HL-60/S4 treated with phorbol 12-myristate 13-acetate at 8.2 ng/mL for 4 days and 3 days (cell line): Measurements from ENCODE around the gene SAMHD1.
"Not testable (repeated sequence)": the region's sequence is repeated elsewhere in the genome, so short reads cannot be mapped to it uniquely, and the experiment has no call there.

Source experiments
- in situ Hi-C: fragments of 300-500 bp; cut with MboI; formaldehyde crosslinking; loops from 2 replicates; pipeline ENCODE4 v1.15.0; 2022; ENCODE audit warnings: low sequenced_read_pairs

SAMHD1 gene

GRCh38 chr20:36917943-36918342, 33.6 kb downstream of the SAMHD1 start:
- in situ Hi-C loops = no loop called here

- in situ Hi-C loops = no loop called here
Measured at GRCh38 chr20:36917240-36917639, 34.3 kb downstream of the SAMHD1 start.

DNA sequence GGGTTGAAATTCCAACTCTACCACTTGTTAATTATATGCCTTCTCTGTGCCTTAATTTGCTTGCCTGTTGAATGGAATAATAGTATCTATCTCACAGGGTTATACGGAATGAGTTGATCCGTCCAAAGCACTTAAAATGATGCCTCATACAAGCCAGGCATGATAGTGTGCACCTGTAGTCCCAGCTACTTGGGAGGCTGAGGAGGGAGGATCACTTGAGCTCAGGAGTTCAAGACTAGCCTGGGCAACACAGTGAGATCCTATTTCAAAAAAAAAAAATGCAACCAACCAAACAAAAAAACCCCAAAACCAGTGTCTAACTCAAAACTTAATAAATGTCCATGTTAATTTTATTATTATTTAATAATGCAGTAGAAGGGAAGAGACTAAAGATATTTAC, 35.3 kb downstream of the SAMHD1 start:
- in situ Hi-C loops = no loop called here

GRCh38 chr20:36908603-36909002, 42.9 kb downstream of the SAMHD1 start:
- in situ Hi-C loops = no loop called here

- in situ Hi-C loops = not testable (repeated sequence)
Measured at GRCh38 chr20:36906086-36906485, 45.4 kb downstream of the SAMHD1 start.

DNA sequence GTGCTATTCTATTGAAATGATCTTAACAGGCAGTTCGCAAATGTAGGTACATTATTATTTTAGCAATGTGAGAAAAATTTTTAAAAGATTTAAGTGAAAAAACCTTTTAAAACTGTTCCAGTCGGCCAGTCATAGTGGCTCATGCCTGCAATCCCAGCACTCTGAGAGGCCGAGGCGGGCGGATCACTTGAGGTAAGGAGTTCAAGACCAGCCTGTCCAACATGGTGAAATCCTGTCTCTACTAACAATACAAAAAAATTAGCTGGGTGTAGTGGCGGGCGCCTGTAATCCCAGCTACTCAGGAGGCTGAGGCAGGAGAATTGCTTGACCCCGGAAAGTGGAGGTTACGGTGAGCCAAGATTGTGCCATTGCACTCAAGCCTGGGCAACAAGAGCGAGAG, 45.9 kb downstream of the SAMHD1 start:
- in situ Hi-C loops = not testable (repeated sequence)

DNA sequence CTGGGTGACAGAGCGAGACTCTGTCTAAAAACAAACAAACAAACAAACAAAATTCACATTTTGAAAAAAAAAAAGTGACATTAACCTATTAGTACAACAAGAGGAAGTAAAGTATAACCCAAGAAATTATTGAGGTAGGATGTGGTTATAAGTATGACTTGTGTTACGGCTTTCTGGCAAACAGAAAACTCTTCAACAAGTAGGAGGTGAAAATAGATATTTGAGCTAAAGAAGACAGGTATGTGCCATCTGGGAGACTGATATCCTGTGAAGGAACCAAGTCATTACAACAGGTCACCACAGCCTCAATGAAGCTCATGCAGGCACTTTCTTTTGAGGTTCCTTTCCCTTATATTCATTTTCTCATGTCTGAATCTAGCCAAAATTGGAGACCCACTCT, 46.8 kb downstream of the SAMHD1 start:
- in situ Hi-C loops = no loop called here

GRCh38 chr20:36895036-36895435, 56.5 kb downstream of the SAMHD1 start:
- in situ Hi-C loops = no loop called here

DNA sequence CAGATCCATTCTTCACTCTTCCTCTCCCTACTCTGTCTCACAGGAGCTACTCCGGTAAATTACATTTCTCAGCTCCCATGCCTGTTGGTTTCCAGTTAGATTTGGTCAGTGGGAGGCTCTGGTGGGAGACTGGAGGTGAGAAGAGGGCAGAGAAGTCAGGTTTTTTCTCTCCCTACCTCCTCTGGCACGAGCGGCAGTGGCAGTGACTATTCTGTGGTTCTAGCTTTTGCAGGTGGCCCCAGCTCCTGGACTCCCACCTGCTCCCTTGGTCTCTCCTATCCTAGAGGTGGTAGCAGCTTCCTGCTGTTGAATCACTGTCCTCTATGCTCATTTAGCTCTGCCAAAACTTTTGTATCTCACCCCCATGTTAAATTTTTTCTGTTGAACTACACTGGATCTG, 57.7 kb downstream of the SAMHD1 start:
- in situ Hi-C loops = no loop called here

DNA sequence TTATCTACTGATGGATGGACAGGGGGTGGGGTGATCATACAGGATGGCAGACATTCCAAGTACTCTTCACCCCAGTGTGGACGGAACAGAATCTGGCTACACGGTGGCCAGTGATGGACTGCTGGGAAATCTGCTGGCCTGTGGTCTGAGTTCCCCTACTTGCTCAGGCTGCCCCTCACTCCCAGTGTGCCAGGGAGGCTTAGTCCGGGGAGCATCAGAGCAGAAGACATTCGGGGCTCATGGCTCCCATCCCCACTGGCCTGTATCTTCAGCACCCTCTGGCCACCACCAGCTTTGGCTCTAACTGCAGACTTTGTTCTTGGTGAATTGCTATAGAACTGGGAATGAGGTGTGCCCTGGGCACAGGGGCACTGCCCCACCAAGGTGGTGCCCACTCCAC, 60.3 kb downstream of the SAMHD1 start:
- in situ Hi-C loops = no loop called here

DNA sequence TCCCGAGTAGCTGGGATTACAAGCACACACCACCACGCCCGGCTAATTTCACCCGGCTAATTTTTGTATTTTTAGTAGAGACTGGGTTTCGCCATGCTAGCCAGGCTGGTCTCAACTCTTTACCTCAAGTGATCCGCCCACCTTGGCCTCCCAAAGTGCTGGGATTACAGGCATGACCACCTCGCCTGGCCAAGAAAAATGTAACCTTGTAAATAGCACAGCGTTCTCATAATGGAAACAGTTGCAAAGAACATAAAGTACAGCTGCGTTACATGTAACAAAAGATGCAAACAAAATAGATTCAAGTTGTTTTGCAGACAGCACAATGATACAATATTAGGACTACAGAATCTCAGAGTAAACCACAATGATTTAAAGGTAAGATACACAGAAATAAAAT, 60.9 kb downstream of the SAMHD1 start:
- in situ Hi-C loops = no loop called here

- in situ Hi-C loops = no loop called here
Measured at GRCh38 chr20:36888880-36889516, 62.5 kb downstream of the SAMHD1 start.

GRCh38 chr20:36887752-36888090, 63.8 kb downstream of the SAMHD1 start:
- in situ Hi-C loops = no loop called here

DNA sequence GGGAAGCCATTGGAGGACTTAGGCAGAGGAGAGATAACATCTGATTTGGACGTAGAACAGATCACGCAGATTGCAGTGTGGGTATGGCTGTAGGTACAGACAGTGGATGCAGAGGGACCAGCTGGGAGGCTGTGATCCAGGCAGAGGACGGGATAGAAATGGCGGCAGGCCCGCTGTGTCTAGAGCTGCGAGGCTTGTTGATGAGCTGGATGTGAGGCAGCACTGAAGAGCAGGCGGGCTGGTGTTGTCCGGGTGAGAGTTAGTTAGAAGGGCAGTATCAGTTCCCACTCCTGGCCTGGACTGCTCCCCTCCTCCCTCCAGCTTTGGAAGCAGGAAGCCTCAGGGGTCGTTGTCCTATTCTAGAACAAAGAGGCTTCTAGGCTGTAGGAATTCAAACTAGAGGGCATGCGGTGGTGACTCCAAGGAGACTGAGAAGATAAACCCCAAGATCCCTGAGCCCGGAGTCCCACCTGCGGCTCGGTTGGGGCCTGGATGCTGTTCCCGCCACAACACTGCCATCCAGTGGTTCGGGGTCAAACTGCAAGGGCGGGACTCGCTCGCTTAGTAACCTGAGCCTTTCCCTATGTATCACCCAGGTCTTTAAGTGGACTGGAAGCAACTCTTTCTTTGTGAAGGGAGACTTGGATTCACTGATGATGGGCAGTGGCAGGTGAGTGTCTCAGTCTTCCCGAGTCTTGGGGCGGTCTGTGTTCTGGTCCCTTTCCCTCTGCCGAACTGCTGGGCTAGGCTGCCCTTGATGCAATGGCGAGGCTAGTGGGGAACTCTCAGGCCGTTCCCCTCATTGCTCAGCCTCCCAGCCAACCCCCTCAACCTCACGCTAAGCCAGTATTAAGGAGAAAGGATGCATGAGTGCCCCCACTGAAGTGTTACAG, 64.4 kb downstream of the SAMHD1 start:
- in situ Hi-C loops = no loop called here

GRCh38 chr20:36885356-36885755, 66.2 kb downstream of the SAMHD1 start:
- in situ Hi-C loops = no loop called here

GRCh38 chr20:36883977-36884535, 67.5 kb downstream of the SAMHD1 start:
- in situ Hi-C loops = no loop called here

- in situ Hi-C loops = no loop called here
Measured at GRCh38 chr20:36881888-36882287, 69.6 kb downstream of the SAMHD1 start.

DNA sequence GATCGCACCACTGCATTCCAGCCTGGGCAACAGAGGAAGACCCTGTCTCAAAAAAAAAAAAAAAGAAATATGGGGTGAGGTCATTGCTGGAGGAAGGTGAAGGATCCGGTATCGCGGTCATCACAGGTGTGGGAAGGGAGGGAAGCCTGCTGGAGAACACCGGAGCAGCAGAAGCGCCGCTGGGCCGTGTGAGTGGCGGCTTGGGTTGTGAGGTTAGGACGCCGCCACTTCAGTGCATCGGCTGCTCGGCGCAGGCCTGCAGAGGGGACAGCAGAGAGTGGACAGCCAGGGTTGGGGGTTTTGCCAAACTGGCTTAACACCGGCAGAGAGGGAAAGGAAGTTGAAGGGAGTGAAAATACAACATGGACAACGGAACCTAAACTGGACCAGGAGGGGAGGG, 70.2 kb downstream of the SAMHD1 start:
- in situ Hi-C loops = no loop called here

DNA sequence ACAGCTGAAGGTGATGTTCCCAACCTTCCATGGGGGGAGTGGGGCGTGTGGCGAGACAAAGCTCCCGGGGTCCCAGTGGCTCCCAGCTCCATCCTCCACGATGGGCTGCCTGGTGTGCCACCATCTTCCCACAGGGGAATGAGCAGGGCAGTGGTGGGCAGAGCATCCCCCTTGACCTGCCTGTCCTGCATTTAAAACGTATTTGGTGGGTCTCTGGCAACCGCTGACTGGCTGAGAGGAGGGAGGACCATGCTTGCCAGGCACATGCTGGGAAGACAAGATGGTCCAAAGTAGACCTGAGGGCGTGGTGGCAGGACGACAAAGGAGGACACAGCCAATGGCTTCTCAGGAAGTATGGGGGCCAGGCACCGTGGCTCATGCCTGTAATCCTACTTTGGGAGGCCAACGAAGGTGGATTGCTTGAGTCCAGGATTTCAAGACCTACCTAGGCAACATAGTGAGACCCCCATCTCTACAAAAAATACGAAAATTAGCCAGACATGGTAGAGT, 70.7 kb downstream of the SAMHD1 start:
- in situ Hi-C loops = no loop called here

DNA sequence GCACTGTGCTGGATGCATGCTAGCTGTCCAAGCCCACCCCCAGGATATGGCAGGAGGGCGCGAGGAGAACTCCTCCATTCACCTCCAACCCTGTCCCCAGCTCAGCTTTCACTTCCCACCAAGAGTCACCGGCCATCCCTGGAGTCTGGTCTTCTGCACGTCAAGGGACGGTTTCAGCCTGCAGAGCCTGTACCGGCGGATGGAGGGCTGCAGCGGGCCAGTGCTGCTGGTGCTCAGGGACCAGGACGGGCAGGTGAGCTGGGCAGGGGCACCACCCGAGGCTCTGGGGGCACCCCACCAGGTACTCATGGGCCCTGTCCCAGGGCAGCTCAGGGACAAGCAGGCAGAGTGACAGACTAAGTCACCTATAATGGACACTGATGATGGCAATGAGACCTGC, 72.6 kb downstream of the SAMHD1 start:
- in situ Hi-C loops = no loop called here

DNA sequence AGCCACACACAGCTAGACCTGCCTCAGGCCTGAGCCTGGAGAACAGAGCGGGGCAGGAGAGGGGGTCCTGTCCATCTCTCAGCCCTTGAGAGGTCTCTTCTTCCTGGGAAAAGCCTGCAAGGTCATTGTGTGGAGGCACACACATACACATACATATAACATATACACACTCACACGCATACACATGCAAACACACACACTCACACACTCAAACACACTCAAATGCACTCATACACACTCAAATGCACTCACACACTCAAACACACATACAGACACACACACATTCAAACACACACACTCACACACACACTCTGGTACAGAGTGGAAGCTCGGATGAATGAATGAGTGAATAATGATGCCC, 75.1 kb downstream of the SAMHD1 start:
- in situ Hi-C loops = no loop called here
